A673 (cell line): ENCODE data around the gene TTC39B. TPM values are rescaled to one million over a fixed set of nuclear protein-coding genes. Genes with fewer than 3 reads are reported as not detected.
"Not testable (repeated sequence)": the region's sequence is repeated elsewhere in the genome, so short reads cannot be mapped to it uniquely, and the experiment has no call there.

Experiments used
- BruUV-seq: library from RNA; stranded (reverse); fragments of 400-500 nt; replicated peaks from 2 replicates; lab custom pipeline; 2021; lab: Mats Ljungman, UMichigan
- CTCF ChIA-PET: fragments of 300-600 bp; sonication (Branson Sonifier 250); formaldehyde crosslinking; loops from one replicate; lab custom pipeline; 2022; ENCODE audit warnings: antibody characterized with exemption; lab: Charles Lee
- POLR2A ChIA-PET: fragments of 300-600 bp; sonication (Branson Sonifier 250); formaldehyde crosslinking; loops from one replicate; lab custom pipeline; 2022; ENCODE audit warnings: antibody characterized with exemption; ENCODE audit not compliant: low non-redundant PET; lab: Charles Lee
- DNase-seq: peaks from one replicate; pipeline ENCODE4 v3.0.0-alpha.2; 2015; ENCODE audit warnings: low spot score
- H3K27ac ChIP-seq: fragments of 200-600 bp; sonication (generic); 2 replicates; pipeline ENCODE4 v1.5.1; 2016; ENCODE audit warnings: mixed run types, low read depth, mild to moderate bottlenecking, mixed read lengths, antibody characterized with exemption, low read length; ENCODE audit not compliant: poor library complexity, severe bottlenecking
- H3K27me3 ChIP-seq: fragments of 200-600 bp; sonication (generic); replicated peaks from 2 replicates; pipeline ENCODE4 v1.6.1; 2017; ENCODE audit warnings: mixed run types, low read depth, mild to moderate bottlenecking, mixed read lengths, antibody characterized with exemption, low read length; ENCODE audit not compliant: insufficient read depth, poor library complexity
- H3K36me3 ChIP-seq: fragments of 200-600 bp; sonication (generic); 2 replicates; pipeline ENCODE4 v1.6.1; 2016; ENCODE audit warnings: mixed run types, mild to moderate bottlenecking, mixed read lengths, antibody characterized with exemption, low read length; ENCODE audit not compliant: insufficient read depth, poor library complexity, severe bottlenecking
- H3K4me1 ChIP-seq: fragments of 200-600 bp; sonication (generic); 2 replicates; pipeline ENCODE4 v1.6.1; 2017; ENCODE audit warnings: mixed run types, mild to moderate bottlenecking, mixed read lengths, antibody characterized with exemption, low read length; ENCODE audit not compliant: insufficient read depth, poor library complexity, severe bottlenecking
- H3K4me3 ChIP-seq: fragments of 200-600 bp; sonication (generic); 2 replicates; pipeline ENCODE4 v1.5.1; 2016; ENCODE audit warnings: low read depth, mixed run types, mild to moderate bottlenecking, mixed read lengths, low read length; ENCODE audit not compliant: poor library complexity, severe bottlenecking
- H3K9me3 ChIP-seq: fragments of 200-600 bp; sonication (generic); 2 replicates; pipeline ENCODE4 v1.6.1; 2016; ENCODE audit warnings: mixed run types, low read depth, mild to moderate bottlenecking, mixed read lengths, antibody characterized with exemption, low read length; ENCODE audit not compliant: poor library complexity, severe bottlenecking
- CTCF ChIP-seq: fragments of 300-800, 200-600 bp; sonication (generic); conservative IDR thresholded peaks from 2 replicates; pipeline ENCODE4 v1.5.1; 2017; ENCODE audit warnings: low read depth, mild to moderate bottlenecking, antibody characterized with exemption, low read length, moderate library complexity, mixed read lengths
- EZH2 ChIP-seq: fragments of 200-600 bp; sonication (generic); IDR thresholded peaks from 2 replicates; pipeline ENCODE4 v1.6.1; 2017; ENCODE audit warnings: borderline replicate concordance, low read depth, mild to moderate bottlenecking, mixed read lengths, antibody characterized with exemption, low read length; ENCODE audit not compliant: poor library complexity, severe bottlenecking
- intact Hi-C: fragments of 100-400 bp; cut with micrococcal nuclease; formaldehyde crosslinking; loops from one replicate; pipeline ENCODE4 v1.10.0; 2022; ENCODE audit not compliant: unreplicated experiment
- total RNA-seq: library from RNA; stranded (reverse); gene quantifications from 2 replicates; pipeline ENCODE4 v1.2.3, GENCODE V29; 2021

The TTC39B gene
- total RNA-seq, 1 experiment from 2014 or later, result 0.52 TPM

GRCh38 chr9:15332939-15333338, 25.9 kb upstream of the TTC39B start:
- H3K4me3 ChIP-seq, result no peak overlapping the region
- no peak overlapping the region for H3K27ac ChIP-seq
- POLR2A ChIA-PET, result no interaction called here
- no peaks in the 10 kb centered on the region for H3K9me3 ChIP-seq
- CTCF ChIA-PET, result no interaction called here
- TF ChIP-seq CTCF (no peak), EZH2 (no peak)
- no peaks in the 10 kb centered on the region for H3K36me3 ChIP-seq
- intact Hi-C loops, result no loop called here
- DNase-seq, result no peak
- BruUV-seq, result no TSS peak
- no peaks in the 10 kb centered on the region for H3K27me3 ChIP-seq
- no peaks in the 10 kb centered on the region for H3K4me1 ChIP-seq

DNA sequence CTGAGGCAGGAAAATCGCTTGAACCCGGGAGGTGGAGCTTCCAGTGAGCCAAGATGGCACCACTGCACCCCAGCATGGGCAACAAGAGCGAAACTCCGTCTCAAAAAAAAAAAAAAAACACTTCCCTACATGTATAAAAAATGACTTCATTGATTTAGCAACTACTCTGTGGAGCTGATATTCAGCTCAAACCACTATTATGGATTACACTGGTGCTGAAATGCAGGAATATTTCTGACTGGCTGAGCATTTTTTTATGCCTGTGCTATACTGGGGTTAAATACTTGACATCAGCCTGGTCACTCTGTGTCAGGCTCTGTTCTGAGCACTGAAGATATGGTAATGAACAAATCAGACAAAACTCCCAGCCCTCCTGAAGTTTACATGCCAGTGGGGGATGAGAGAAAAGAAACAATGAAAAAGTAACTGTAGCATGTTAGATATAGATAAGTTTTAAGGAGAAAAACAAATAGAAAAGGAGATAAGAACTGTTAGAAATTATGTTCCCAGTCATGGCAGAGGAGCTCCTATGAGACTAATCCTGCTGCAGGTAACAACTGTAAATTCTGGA, 22.6 kb upstream of the TTC39B start:
- H3K4me3 ChIP-seq, result no peak overlapping the region
- no peak overlapping the region for H3K27ac ChIP-seq
- no peaks in the 10 kb centered on the region for H3K4me1 ChIP-seq
- no peaks in the 10 kb centered on the region for H3K36me3 ChIP-seq
- TF ChIP-seq CTCF (no peak), EZH2 (no peak)
- H3K27me3 ChIP-seq, result no peaks in the 10 kb centered on the region
- no peaks in the 10 kb centered on the region for H3K9me3 ChIP-seq
- DNase-seq, result no peak
- intact Hi-C loops, result no loop called here
- BruUV-seq, result no TSS peak
- POLR2A ChIA-PET, result no interaction called here
- CTCF ChIA-PET, result no interaction called here

GRCh38 chr9:15328946-15329345, 21.9 kb upstream of the TTC39B start:
- H3K4me3 ChIP-seq, result no peak overlapping the region
- TF ChIP-seq CTCF (no peak), EZH2 (no peak)
- intact Hi-C loops, result no loop called here
- ChIA-PET POLR2A (no interaction called here), CTCF (no interaction called here)
- no TSS peak for BruUV-seq
- H3K4me1 ChIP-seq, result no peaks in the 10 kb centered on the region
- no peak for DNase-seq
- H3K9me3 ChIP-seq, result no peaks in the 10 kb centered on the region
- H3K36me3 ChIP-seq, result no peaks in the 10 kb centered on the region
- H3K27ac ChIP-seq, result no peak overlapping the region
- H3K27me3 ChIP-seq, result no peaks in the 10 kb centered on the region

DNA sequence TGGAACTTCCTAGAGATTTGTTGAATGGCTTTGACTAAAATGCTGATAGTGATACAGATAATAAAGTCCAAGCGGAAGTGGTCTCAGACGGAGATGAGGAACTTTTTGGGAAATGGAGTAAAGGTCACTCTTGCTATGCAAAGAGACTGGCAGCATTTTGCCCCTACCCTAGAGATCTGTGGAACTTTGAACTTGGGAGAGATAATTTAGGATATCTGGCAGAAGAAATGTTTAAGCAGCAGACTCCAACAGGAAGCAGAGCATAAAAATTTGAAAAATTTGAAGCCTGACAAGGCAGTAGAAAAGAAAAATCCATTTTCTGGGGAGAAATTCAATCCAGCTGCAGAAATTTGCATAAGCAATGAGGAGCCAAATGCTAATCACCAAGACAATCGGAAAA, 15.7 kb upstream of the TTC39B start:
- intact Hi-C loops, H3K4me3 ChIP-seq, H3K27me3 ChIP-seq, H3K36me3 ChIP-seq, POLR2A ChIA-PET, DNase-seq, H3K9me3 ChIP-seq, H3K27ac ChIP-seq, CTCF ChIA-PET, H3K4me1 ChIP-seq, BruUV-seq: not testable (repeated sequence)

DNA sequence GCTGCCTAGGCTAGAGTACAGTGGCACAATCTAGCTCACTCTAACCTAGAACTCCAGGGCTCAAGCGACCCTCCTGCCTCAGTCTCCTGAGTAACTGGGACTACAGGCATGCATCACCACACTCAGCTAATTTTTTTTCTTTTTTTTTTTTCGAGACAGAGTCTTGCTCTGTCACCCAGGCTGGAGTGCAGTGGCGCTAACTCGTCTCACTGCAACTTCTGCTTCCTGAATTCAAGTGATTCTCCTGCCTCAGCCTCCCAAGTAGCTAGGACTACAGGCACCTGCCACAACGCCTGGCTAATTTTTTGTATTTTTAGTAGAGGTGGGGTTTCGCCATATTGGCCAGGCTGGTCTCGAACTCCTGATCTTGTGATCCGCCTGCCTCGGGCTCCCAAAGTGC, 12.6 kb upstream of the TTC39B start:
- H3K36me3 ChIP-seq, intact Hi-C loops, BruUV-seq, CTCF ChIA-PET, H3K4me3 ChIP-seq, H3K4me1 ChIP-seq, H3K9me3 ChIP-seq, H3K27me3 ChIP-seq, DNase-seq, H3K27ac ChIP-seq, POLR2A ChIA-PET: not testable (repeated sequence)
